H1 (cell line): Measurements from ENCODE around the gene CNNM4. TPM values are rescaled to one million over a fixed set of nuclear protein-coding genes. Genes with fewer than 3 reads are reported as not detected.

Experiments
- CBX8 ChIP-seq: fragments of 300-800, 300-1000 bp; sonication (generic); IDR thresholded peaks from 2 replicates; pipeline ENCODE4 v1.7.1; 2016; ENCODE audit warnings: low read depth, low read length, borderline replicate concordance
- CHD7 ChIP-seq: fragments of 300-600 bp; sonication (generic); IDR thresholded peaks from 2 replicates; pipeline ENCODE4 v1.7.1; 2012; ENCODE audit warnings: low read length, moderate library complexity, mild to moderate bottlenecking, inconsistent platforms; ENCODE audit not compliant: insufficient replicate concordance
- CTBP2 ChIP-seq: IDR thresholded peaks from 2 replicates; pipeline ENCODE4 v1.7.0; 2011; ENCODE audit warnings: borderline replicate concordance, mild to moderate bottlenecking, moderate library complexity, mixed read lengths, low read length; ENCODE audit not compliant: insufficient read depth, insufficient read length
- KDM4A ChIP-seq: IDR thresholded peaks from one replicate; pipeline ENCODE4 v1.7.1; 2012; ENCODE audit warnings: low read depth, mild to moderate bottlenecking, moderate library complexity, low read length, inconsistent platforms; ENCODE audit not compliant: severe bottlenecking
- NANOG ChIP-seq: IDR thresholded peaks from 2 replicates; pipeline ENCODE4 v1.6.1; 2011; ENCODE audit warnings: low read length, low read depth, mild to moderate bottlenecking, inconsistent platforms; ENCODE audit not compliant: insufficient read depth, poor library complexity, severe bottlenecking
- POLR2AphosphoS5 ChIP-seq: IDR thresholded peaks from 2 replicates; pipeline ENCODE4 v1.6.1; 2011; ENCODE audit warnings: low read depth, low read length
- SAP30 ChIP-seq: fragments of 300-600 bp; sonication (generic); IDR thresholded peaks from 2 replicates; pipeline ENCODE4 v1.7.1; 2012; ENCODE audit warnings: low read length, moderate library complexity, mild to moderate bottlenecking, inconsistent platforms; ENCODE audit not compliant: insufficient read depth, insufficient replicate concordance
- TEAD4 ChIP-seq: IDR thresholded peaks from 2 replicates; pipeline ENCODE4 v1.6.1; 2012; ENCODE audit warnings: low read depth, low read length, inconsistent platforms, mixed read lengths
- polyA plus RNA-seq, 7 experiments: library from polyadenylated mRNA; depleted of rRNA in 3 of 7; stranded (reverse) in 5 of 7; unstranded in 2 of 7; fragments of >200 nt in 5 of 7; fragments of 200-250 nt in 2 of 7; gene quantifications; 1 replicate in 5 of 7; 2 replicates in 1 of 7; 4 replicates in 1 of 7; pipeline versions ENCODE4 v1.2.1 to v1.2.3, GENCODE V29; 2011 to 2013; ENCODE audit warnings: missing spikeins in 2 of 7, mixed read lengths in 2 of 7
- total RNA-seq: library from RNA; stranded (reverse); fragmentation: NEBNext Ultra II Directional; extraction: Animal tissue kit (Norgen Biotek cat#: 25700); gene quantifications from 2 replicates; pipeline ENCODE4 v1.2.1, GENCODE V29; 2021

Gene CNNM4
- total and polyA plus RNA-seq, 2 of the 8 experiments (the other 6 are each of a cell fraction or from before 2014, with no cell fraction given) = 10.3 to 11.0 TPM

GRCh38 chr2:96816127-96816835 lies 55.6 kb downstream of the CNNM4 start, which contains the start of gene CNNM3 (continued):
- TF ChIP-seq CHD7 (no peak), CTBP2 (no peak), KDM4A (peak; percentile 81), TEAD4 (no peak), CBX8 (no peak), NANOG (no peak), SAP30 (no peak), POLR2AphosphoS5 (peak; percentile 63; the same call in 1 of the 2 replicates)
